SHP77 treated with DMSO at 0.1 percent for 48 hours (cell line): ENCODE results near the gene C1orf21.

Experiments used
- DNase-seq: peaks from one replicate; lab custom pipeline; 2025; lab: John Stamatoyannopoulos, UW

The C1orf21 gene

DNA sequence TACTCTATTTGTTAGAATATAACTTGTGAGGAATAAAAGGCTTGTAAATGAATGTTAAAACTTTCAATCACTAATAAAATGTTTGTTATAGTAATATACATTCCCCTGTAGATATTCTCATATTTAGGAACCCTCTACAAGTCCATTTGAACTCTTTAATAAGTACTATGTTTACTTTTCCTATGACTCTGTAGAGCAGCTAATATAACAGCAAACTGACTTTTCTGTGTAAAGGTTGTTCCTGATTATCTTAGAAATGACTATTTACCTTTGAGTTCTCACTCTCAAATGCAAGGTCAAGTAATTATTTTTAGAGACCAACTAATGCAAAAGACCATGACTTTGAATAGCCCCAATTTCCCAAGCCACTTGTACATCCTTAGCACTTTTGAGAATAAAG is 130.3 kb downstream of the C1orf21 start:
- DNase-seq, result no peak

DNA sequence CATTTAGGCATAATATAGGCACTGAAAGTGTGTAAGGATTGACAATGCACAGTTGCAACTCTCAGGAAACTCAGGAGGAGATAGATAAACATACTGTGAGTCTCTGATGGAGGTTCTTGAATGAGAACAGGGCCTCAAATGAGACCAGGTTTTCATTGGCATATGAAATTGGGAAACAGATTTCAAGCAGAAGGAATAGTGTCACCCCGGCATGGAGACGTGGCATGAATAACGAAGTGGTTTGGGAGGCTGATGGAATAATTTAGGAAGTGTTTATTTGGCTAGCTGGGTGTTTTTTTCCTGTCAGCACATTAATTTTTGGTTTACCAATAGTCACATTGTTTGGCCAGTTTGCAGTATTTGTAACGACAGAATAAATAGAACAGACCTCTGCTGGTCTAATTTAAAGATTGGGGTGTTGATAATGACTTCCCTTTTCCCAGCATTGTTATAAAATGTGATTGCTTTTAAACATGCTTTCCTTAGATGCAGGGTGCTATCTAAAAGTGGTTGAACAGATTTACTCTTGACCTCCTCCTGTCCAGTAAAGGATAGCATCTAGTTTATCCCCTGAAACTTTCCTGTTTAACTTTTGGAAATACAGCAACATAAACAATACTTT is 132.0 kb downstream of the C1orf21 start:
- DNase-seq, result no peak

DNA sequence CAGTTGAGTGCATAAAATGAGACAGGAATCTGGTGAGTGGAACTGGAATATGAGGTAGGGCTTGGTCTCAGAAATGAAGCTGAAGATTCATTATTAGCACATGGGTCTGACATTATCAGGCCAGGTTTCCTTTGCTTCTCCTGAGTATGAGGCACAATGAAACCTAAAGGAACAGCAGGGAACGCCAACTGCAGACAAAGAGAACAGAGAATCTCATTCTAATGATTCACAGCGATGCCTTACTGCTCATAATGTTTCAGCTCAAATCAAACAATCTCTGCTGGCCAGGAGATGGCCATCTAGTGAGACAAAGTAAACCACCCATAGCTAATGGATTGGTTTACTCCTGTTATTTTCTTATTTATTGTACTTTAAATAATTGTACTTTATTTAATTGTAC is 133.5 kb downstream of the C1orf21 start:
- DNase-seq, result no peak

DNA sequence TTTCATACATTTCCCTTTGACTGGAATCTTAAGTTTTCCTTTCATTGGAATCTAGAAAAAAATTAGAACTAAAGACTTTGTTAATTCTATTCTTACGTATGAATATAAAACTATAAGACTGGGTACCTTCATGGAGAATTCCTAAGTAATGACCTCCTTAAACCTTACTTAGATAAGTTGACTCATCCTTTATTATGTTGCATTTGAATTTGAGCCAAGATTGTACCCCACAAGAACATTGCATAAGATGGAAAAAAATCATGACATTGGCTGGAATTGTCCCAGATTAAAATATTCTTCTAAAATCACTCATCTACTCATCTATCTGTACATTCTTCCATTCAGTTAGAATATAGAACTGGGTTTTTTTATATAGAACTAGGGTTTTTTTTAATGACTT is 137.4 kb downstream of the C1orf21 start:
- DNase-seq, result no peak

DNA sequence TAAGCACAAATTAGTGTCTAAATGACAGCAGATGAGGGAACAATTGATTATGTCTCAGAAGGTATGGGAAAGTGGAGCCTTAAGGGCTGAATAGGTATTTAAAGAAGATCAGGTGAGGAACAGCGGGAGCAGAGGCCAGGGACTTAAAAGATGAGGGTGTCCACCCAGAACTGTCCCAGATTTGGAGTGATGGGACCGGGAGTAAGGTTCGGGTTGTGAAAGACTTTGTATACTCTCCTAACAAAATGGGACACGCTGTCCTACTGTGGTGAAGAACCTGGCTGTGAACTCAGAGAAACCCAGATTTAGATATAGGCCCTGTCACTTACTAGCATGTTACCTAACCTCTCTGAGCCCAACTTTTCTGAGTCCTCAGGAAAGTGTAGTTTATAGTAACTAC is 140.6 kb downstream of the C1orf21 start:
- no peak for DNase-seq

DNA sequence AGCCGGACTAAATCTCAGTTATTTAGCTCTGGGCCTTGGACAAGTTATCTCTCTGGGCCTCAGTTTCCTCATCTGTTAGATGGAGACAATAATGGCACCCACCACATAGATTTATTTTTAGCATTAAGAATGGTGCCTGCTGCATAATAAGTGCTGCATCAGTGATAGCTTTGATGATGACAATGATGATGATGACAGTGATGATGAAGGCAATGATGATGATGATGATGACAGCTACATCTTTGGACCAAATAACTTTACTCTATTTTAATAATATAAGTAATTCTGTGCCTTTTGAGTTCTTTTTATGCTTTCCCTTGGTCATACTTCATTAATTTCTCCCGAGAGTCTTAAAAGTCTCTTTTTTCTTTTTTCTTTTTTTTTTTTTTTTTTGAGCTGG is 143.4 kb downstream of the C1orf21 start:
- DNase-seq, result no peak

DNA sequence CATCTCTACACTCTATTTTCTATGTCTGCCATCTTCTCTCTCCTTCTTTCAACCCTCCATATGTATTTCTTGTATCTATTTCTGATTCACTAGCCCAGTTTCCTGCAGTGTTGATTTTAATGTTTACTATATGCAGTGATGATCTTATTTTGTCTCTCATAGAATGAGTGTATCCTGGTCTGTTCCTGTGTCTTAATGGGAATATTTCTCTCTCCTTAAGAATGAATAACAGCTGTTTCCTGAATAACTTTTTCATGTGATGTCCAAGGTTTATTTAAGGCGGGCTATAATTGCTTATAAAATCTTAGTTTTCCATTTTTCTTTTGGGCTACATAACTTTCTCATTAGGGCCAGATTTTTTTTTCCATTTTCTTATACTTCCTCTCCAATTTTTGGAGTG is 144.5 kb downstream of the C1orf21 start:
- no peak for DNase-seq

DNA sequence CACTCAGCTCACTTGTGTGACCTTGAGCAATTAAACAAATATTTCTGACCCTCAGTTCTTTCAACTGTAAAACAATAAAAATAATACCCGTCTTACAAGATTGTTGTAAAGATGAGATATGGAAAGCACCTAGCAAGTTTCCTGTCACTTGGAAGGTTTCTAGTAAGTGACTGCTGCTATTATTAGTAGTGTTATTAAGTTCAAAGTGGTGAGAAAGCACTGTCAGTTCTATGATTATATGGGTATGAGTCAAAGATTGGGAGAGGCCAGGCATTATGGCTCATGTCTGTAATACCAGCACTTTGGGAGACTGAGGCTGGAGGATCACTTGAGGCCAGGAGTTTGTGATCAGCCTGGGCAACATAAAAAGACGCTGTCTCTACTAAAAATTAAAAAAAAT is 145.4 kb downstream of the C1orf21 start:
- DNase-seq, result no peak

DNA sequence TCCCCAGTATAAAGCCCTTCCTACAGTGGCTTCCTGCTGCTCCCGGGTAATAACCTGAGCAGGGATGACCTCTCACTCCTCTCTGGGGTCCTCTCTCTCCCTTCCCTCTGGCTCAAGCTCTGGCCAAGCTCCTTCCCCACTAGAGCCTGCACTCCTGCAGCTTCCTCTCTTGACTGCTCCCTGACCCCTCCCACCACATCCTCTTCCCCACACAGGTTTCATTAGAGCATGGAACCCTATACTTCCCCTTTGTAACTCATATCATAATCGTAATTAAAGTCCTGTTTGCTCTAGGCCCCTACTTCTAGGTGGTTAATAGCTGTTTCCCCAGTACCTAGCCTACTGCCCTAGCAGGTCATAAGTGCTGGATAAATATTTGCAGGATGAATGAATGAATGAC is 146.2 kb downstream of the C1orf21 start:
- DNase-seq, result no peak

DNA sequence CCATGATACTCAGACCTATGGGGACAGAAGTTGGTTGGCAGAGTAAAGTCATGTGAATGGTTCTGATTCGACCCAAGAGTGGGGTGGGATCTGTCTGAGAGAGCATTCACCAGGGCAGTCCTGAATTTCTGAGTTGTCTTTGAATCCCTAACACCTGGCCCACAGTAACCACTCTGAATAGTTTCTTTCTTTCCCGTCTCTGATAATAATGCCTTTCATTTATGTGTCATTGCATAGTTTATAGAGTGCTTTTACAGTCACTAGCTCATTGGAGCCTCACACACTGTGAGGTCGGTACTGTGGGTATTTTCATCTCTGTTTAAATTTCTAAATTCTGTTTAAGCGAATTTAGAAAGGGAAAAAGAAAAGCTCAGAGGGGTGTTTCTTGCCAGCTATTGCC is 147.1 kb downstream of the C1orf21 start:
- DNase-seq, result no peak

DNA sequence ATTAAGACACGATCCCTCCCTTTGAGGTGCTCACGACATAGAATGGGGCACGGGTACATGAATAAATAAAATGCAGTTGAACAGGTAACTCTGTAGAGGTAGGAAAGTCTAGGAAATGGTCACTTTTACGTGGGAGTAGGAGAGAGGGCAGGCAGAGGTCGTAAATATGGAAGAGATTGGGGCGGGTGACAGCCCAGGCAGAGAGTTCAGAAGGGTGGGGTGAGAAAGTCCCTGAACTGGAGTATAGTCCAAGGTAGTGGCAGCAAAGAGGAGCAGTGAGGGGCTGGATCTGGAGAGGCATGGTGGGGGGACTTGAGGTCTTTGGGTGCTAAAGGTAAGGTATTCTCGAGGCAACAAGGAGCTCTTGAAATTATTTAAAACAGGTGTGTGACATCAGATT is 147.9 kb downstream of the C1orf21 start:
- DNase-seq, result no peak

DNA sequence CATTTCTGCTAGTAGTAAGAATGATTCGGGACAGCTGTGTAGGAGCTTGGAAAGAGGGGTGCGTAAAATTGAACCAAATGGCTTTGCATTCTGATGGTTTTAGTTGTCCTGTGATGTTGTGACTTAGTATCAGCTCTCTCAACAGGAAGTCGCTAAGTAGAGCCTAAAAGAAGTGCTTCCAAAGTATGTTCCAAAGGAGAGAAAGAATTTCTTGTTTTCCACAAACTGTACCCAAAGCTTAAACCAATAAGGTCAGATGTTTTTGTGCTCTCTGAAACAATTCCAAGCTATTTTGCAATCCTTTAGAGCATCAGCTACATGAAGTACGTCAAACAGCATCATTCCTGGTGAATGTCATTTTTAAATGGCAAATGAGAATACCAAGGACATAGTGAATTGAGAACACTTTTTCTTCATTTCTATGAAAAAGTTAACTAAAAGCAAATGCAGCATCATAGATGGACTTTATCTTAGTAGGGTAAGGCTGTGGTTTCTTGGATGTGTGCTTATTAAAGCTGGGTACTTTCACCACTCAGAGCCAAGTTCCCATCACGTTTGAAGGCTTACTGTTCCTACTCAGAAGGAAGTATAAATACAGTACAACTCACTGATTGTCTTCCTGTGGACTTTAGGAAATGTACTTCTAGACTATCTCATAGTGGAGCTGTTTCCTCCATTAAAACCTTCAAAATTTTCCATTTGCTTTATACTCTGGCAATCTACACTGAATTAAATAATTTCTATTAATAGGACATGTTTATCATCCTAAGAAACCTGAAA is 148.6 kb downstream of the C1orf21 start:
- no peak for DNase-seq

DNA sequence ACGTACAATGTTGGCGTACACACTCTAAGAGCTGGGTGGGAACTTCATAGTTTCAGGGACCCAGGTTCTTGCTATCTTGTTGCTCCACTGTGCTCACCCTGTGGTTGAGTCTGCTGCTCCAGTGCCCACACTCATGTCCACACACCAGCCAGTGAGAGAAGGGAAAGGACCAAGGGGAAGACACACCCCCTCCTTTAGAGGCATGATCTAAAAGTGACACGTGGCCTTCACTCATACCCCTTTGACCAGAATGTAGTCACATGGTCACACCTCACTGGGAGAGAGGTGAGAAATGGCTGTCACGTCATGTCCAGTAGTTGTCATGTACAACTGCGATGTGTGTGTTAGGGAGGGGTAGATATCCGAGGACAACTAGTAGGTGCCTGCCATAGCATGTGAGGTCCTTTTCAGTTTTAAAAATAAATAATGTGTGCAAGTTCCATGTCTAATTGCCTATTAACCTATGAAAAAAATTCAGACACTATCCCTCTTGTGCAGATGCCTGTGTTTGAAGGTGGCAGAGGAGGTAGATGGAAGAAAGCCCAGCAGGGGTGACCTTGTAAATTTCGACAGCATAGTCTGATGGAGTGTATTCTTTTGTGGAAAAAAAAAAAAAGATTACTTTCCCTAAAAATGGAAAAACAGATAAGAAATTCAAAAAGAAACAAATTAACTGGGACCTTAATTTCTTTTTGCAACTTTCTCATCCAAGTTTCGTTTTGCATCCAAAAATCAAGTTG is 149.6 kb downstream of the C1orf21 start:
- no peak for DNase-seq

DNA sequence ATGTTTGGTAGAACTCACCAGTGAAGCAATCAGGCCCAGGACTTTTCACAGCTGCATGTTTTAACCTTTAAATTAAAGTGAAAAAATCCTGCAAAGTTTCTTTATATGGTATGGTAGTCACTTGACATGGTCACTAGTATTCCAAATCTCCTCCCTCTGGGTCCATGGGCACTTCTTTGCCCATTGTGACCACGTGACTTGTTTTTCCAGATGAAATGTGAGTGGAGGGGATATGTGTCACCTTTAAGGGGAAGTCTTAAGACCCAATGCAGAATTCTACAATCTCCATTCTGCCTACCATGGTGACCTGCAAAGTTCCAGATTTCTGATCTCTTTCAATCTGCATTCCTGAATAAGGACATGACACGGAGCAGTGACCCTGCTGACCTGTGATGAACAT is 152.8 kb downstream of the C1orf21 start:
- DNase-seq, result no peak

DNA sequence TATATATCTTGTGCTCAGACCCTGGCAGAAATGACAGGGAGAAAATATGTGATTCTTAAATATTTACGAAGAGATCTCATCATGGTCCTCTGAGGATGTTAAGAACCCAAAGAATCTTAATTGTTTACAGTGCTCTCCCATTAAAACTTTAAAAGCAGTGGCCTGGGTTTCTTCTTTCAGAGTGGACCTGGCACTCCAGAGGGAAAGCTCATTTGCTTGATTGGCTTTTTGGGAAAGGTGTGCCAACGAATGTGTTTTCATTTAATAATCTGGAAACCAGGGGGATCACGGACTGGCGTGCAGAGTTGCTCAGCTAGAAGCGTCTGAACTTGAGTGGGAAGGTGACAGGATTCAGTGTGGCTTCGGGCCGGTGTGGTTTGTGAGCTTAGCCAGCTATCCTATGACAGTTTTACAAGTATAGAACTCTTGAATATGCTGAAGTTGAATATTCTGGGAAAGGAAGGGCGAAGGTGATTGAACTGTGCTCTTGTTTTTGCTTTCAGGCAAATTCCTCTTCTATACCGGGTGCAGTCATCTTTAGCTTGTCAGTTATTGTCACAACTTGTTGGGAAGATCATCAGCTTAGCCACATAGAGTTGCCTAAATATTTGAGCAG is 154.8 kb downstream of the C1orf21 start:
- DNase-seq, result no peak

DNA sequence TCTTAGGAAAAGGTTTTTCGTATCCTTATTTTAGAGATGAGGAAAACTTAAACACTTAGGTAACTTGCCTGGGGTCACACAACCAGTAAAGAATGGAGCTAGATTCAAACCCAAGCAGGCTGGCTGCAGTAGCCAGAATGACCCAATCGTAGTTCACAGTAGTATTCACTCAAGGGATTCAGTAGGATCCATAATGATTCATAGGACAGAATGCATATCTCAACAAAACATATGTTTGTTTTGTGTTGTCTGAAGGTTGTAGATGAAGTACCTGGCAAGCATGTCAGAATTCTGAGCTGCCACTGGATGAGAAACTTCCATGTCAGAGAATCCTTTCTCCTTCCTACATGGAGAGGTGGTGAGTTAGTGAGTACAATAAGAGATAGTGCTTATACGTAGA is 155.5 kb downstream of the C1orf21 start:
- no peak for DNase-seq

DNA sequence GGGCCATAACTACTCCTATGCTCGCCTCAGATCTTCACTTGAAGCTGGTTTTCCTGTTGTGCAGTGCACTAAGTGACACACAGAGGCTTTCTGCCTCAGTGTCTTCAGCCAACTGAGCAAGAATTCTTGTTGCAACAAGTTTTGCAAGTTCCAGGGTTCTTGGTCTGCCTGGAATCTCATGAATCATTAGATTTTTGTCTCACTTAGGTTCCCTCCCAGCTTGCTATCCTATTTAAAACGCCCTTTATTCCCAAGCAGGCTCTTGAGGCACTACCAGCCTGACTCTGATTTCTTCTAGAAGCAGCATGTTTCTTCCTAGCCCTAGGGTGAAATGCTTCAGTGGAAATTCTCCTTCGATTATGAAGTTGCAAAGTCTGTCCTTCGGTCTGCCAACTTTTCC is 158.8 kb downstream of the C1orf21 start:
- DNase-seq, result no peak

DNA sequence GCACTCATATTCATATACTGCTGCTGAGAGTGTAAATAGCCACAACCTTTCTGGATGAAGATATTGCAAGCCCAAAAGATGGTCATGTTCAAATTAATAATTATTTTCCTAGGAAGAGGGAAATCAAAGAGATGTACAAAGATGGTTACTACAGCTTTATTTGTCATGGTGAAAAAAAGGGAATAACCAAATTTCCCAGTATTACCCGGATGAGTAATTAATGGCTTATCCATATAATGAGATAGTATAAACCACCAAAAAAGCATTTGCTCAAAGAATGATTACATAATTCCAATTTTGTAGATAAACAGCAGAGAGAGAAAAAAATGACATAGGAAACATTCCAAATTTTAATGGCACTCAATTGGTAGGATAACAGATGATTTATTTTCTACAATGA is 165.6 kb downstream of the C1orf21 start:
- no peak for DNase-seq

DNA sequence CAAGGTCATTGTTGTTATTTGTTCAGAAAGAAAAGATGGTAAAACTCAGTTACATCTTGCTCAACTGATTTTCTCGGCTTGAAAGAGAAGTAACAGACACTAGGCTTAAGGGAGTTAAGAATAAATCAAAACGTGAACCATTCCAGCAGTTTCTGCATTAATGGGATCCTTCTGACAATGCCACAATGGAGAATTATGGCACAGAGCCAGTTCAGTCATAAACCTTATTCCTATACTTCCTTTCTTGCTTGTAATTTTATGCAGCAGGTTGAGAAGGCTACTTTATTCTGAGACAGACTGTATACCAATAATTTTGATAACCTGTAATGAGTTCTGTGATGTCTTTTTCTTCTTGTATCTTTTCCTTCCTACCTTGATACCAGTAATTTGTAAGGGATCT is 167.0 kb downstream of the C1orf21 start:
- no peak for DNase-seq

DNA sequence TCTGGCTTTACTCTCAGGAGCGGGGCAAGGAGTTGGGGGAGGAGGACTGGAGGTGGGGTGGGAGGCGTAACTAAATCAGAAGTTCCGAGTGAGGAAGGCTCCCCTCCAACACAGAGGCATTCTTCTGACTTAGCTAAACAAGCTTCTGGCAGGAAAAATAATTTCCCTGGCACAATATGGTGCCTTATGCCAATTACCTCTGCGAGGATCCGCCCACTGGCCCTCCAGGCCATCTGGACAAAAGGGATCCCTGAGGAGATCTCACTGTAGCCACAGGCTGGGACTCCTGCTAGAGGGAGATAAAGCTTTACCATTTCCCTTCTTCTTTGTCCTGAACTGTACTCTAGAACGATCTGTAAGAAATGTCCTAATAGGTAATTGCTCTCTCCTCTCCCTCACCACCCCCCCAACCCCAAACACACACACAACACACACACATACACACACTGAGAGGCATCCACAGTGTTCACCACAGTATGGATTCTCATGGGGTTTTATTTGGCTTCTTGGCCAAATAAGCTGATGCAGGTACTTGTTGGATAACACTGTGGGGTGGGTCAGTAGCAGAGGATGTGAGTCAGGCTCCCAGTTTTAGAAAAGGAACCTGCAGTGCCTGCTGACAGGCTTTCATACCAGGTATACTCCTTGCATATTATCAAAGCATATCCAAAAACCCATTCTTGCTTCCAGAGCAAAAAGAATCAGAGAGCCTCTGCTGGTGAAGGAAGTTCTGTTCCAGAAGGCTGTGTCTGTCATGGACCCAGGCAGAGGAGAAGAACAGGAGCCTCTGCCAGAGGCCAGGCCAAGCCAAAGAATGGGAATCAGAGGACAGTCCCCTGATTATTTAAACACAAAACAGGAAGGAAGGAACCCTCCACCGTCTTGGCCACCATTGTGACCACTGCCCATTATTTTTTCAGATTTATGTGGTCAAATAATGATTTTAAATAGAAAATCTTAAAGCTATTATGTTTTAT is 169.1 kb downstream of the C1orf21 start:
- no peak for DNase-seq

DNA sequence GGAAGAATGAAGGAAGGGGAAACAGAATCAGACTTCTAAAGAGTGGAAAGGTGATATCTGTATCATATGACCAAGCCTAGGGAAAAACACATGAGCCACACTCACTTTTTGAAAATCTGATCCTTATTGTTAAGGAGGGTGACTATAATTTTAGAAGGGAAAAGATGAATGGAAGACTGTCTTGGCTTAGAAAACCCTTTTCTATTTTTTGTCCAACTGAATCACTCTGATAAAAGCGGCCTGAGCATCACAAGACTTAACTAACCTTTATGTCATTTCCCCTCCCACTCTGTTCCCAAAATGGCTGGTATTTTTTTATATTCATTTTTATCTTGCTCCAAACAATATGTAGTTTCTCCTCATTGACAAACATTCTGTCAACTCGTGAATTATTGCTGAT is 169.8 kb downstream of the C1orf21 start:
- DNase-seq, result no peak
